Mucosa of stomach (tissue), 1 donor: ENCODE measurements around the gene AGBL4.
"Not testable (repeated sequence)": the region's sequence is repeated elsewhere in the genome, so short reads cannot be mapped to it uniquely, and the experiment has no call there.

Experiments
- H3K27me3 ChIP-seq: one replicate; pipeline ENCODE4 v1.7.0; 2013; ENCODE audit warnings: mild to moderate bottlenecking, low read length; ENCODE audit not compliant: control insufficient read depth, insufficient read depth
- H3K36me3 ChIP-seq: one replicate; pipeline ENCODE4 v1.7.0; 2013; ENCODE audit warnings: low read length; ENCODE audit not compliant: control insufficient read depth, insufficient read depth
- H3K4me1 ChIP-seq: one replicate; pipeline ENCODE4 v1.7.0; 2013; ENCODE audit warnings: mild to moderate bottlenecking, low read length; ENCODE audit not compliant: control insufficient read depth, insufficient read depth
- H3K4me3 ChIP-seq: one replicate; pipeline ENCODE4 v1.7.0; 2013; ENCODE audit warnings: low read length
- H3K9ac ChIP-seq: one replicate; pipeline ENCODE4 v1.7.0; 2013; ENCODE audit warnings: mild to moderate bottlenecking, low read length, moderate library complexity
- H3K9me3 ChIP-seq: one replicate; pipeline ENCODE4 v1.7.0; 2013; ENCODE audit warnings: mild to moderate bottlenecking, low read length, moderate library complexity; ENCODE audit not compliant: control insufficient read depth
- donor health status: Pancreatic carcinoma.

Gene AGBL4

DNA sequence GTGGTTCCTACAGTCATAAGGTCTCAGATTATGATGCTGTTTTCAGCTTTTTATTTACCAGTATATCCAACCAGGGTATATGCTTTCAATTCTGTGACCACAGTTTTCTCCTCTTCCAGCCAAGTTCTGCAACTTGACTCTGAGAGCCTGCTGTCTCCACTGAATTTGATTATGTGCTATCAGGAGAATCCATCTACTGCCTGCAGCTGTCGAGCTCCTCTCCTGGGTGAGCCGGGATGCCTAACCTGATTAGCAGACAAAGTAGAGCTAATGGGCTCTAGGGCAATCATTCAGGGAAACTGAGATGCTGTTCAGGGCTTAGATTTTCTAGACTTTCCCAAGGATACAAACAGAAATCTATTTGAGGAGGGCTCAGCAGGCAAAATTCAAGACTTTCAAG, 975.6 kb downstream of the AGBL4 start:
- Histone ChIP-seq H3K4me3 (no peak overlapping the region), H3K27me3 (no peaks in the 10 kb centered on the region)

DNA sequence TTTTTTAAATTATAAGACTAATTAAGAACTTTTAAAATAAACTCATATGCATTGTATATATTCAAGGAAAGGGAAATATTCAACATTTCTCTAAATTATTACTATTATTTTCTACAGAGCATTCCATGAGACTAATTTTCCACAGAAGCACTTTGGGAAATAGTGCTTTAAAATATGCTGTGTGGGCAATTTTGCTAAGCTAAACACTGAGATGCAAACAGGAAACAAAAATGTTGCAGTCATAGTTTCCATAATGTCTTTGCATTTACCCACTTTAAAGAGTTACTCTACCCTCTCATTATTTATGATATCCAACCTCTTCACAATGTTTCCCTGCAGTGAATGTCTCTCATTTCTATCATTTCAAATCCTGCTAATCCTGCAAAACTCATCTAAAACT, 977.4 kb downstream of the AGBL4 start:
- Histone ChIP-seq H3K4me1 (no peaks in the 10 kb centered on the region), H3K9me3 (no peaks in the 10 kb centered on the region), H3K4me3 (no peak overlapping the region), H3K36me3 (no peaks in the 10 kb centered on the region), H3K9ac (no peak overlapping the region), H3K27me3 (no peaks in the 10 kb centered on the region)

More for the DNA sequence above, 975.6 kb downstream of the AGBL4 start:
- Histone ChIP-seq H3K36me3 (no peaks in the 10 kb centered on the region), H3K4me1 (no peaks in the 10 kb centered on the region), H3K9me3 (no peaks in the 10 kb centered on the region), H3K9ac (no peak overlapping the region)

DNA sequence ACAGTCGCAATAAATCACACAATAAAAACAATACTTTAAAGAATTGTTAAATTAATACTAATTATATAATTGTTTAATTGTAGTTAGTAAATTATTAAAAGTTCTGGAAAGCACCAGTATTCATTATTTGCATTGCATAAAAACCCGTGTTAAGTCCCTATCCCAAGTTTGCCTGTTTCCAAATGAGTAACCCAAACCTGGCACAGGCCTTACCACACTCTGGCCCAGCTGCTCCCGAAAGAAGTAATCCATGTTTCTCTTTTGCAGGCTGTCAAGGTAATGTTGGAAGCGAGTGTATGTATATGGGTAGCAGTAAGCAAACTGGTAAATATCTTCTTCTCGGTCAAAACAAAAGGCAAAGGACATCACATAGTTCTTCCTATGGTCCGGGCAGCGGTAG, 978.4 kb downstream of the AGBL4 start:
- H3K9me3 ChIP-seq = no peaks in the 10 kb centered on the region
- no peak overlapping the region for H3K4me3 ChIP-seq
- H3K4me1 ChIP-seq = no peaks in the 10 kb centered on the region
- H3K27me3 ChIP-seq = no peaks in the 10 kb centered on the region
- no peak overlapping the region for H3K9ac ChIP-seq
- no peaks in the 10 kb centered on the region for H3K36me3 ChIP-seq

DNA sequence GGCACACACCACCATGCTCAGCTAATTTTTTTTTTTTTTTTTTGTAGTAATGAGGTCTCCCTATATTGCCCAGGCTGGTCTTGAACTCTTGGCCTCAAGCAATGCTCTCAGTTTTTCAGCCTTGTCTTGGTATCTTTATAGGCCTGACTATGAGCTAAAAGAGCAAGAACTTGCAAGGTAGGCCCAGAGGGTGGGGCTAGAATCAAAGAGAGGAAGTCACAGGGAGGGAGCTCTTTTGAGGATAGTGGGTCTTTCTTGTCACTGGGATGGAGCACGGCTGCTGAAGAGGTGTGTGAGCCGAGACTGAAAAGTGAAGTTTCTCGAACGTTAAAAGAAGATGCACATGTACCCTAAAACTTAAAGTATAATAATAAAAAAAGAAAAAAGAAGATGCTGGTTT, 987.1 kb downstream of the AGBL4 start:
- H3K4me3 ChIP-seq = no peak overlapping the region
- no peaks in the 10 kb centered on the region for H3K36me3 ChIP-seq

DNA sequence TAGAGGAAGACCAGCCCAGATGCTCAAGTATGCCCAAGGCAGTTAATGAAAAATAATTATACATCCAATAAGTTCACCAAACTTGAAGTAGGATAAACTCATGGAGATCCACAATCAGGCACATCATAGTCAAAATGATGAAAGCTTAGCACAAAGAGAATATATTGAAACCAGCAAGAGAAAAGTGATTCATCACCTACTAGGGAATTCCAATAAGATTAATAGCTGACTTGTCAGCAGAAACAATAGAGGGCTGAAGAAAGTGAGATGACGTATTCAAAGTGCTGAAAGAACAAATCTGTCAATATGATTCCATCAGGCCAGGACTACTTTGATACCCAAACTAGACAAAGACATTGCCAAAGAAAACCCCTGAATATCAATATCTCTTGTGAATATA, 995.4 kb downstream of the AGBL4 start:
- Histone ChIP-seq H3K4me3 (no peak overlapping the region), H3K4me1 (no peaks in the 10 kb centered on the region), H3K9me3 (no peaks in the 10 kb centered on the region), H3K36me3 (no peaks in the 10 kb centered on the region), H3K9ac (no peak overlapping the region), H3K27me3 (no peaks in the 10 kb centered on the region)

More for the DNA sequence above, 987.1 kb downstream of the AGBL4 start:
- Histone ChIP-seq H3K4me1 (no peaks in the 10 kb centered on the region), H3K9me3 (no peaks in the 10 kb centered on the region), H3K9ac (no peak overlapping the region), H3K27me3 (no peaks in the 10 kb centered on the region)

DNA sequence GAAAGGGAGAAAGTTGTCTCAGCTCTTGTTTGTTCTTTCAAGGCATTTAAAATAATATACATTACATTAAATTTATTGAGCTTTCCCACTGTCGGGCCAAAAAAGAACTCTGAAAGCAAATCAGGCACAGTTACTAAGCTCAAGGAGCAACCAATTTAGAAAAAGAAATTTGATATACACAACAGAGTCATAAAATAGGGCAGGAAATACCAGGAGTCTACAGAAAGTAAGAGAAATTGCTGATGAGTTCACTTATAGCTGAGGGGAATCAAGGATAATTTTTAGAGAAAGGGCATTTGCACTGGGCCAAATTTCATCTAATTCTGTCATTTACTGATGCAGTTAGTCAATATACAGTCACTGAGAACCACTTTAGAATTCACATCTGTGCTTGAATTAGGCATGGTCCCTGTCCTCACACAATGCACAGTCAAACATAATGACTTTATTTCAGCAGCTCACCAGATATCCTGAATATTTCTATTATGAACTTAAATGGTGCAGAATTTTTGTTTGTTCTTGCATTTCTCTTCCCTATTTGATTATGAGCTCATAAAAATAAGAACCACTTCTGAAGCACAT, 997.4 kb downstream of the AGBL4 start:
- Histone ChIP-seq H3K4me1 (no peaks in the 10 kb centered on the region), H3K4me3 (no peak overlapping the region), H3K9me3 (no peaks in the 10 kb centered on the region), H3K36me3 (no peaks in the 10 kb centered on the region), H3K27me3 (no peaks in the 10 kb centered on the region), H3K9ac (no peak overlapping the region)

DNA sequence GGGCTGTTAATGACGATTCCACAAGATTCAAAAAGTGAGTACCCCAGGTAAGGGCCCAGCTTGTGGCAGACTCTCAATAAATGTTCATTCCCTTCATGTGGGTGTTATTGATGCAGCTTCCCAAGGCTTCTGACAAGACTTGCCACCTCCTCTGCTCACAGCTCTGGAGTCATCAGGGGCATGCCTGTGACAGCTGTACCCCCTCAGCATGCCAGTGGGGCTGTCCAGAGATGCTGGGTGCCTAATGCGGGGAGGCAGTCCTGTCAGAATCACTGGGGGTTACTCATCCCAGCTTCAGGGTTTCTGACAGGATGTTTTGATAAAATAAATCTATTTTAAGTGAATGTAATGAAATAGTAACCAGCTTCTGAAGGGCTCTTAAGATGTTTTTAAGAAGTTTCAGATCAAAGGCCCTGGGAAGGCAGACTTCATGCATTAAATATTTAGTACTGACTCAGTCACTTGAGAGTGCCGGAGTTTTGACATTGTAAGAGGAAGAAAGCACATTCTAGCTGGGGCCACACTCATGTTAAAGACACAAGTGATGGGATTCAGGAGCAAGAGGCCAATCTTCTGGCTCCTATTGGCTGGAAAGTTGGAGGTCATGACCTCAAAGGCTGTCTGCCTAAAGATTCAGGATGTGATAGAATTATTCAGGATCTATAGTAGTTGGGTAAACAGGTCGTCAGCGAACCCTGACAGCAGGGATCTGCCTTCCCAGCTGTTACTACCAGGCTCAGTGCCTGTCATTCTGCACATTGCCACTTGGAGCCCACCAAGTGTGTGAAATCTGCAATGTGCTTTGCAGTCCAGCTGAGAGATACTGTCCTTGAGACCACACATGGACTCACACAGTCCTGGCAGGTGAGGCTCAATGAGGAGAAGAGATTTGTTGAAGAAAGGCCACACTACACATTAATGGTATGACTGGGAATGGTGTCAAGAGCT, 1007.5 kb downstream of the AGBL4 start:
- H3K4me1 ChIP-seq = no peaks in the 10 kb centered on the region
- no peaks in the 10 kb centered on the region for H3K27me3 ChIP-seq
- no peaks in the 10 kb centered on the region for H3K9me3 ChIP-seq
- no peaks in the 10 kb centered on the region for H3K36me3 ChIP-seq
- no peak overlapping the region for H3K4me3 ChIP-seq
- no peak overlapping the region for H3K9ac ChIP-seq

DNA sequence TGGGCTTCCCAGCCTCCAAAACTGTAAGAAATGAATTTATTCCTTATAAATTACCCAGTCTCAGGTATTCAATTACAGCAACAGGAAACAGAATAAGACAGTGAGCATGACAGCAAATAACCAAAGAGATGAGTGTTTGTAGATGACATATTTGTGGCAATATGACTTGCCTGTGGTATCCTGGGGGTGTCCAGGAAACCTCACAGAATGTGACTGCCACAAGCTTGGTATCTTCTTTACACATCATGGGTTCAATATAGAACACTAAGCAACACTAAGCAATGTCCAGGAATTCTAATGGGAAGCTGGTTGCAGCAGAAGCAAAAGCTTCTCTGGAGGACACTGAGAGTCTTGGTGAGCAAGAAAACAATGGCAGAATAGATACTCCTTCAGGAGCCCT, 1010.7 kb downstream of the AGBL4 start:
- Histone ChIP-seq H3K9ac (no peak overlapping the region), H3K9me3 (no peaks in the 10 kb centered on the region), H3K4me1 (no peaks in the 10 kb centered on the region), H3K27me3 (no peaks in the 10 kb centered on the region), H3K36me3 (no peaks in the 10 kb centered on the region), H3K4me3 (no peak overlapping the region)

DNA sequence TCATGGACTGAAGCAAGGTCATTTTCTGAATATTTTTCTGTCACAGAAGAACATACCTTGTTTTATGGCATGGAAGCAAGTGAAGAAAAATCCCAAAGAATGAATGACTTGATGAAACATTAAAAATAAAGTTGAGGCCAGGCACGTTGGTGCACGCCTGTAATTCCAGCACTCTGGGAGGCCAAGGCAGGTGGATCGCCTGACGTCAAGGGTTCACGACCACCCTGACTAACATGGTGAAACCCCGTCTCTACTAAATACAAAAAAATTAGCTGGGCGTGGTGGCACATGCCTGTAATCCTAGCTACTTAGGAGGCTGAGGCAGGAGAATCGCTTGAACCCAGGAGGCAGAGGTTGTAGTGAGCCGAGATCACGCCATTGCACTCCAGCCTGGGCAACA, 1020.8 kb downstream of the AGBL4 start:
- not testable (repeated sequence) for H3K36me3 ChIP-seq, H3K9ac ChIP-seq, H3K27me3 ChIP-seq, H3K4me1 ChIP-seq, H3K4me3 ChIP-seq, H3K9me3 ChIP-seq

DNA sequence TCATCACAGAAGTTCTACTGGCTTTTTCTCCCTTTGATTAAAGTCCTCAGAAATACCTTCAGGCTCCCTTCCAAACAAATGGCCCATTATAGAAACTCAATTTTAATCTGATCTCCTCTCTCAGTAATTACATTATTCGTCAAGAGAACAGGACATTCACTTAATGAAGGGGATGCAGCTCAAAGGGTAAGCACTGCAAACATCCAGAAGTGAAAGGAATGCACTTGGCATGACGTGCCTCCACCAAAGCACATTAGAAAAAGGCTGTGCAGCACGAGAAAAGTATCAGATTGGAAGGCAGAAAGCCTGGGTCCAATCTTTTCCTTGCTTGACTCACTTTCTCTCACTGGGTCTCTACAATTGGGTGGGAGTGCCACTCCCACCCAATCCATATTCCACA, 1024.4 kb downstream of the AGBL4 start:
- Histone ChIP-seq H3K27me3 (no peaks in the 10 kb centered on the region), H3K36me3 (no peaks in the 10 kb centered on the region), H3K9me3 (no peaks in the 10 kb centered on the region), H3K4me1 (no peaks in the 10 kb centered on the region), H3K4me3 (no peak overlapping the region), H3K9ac (no peak overlapping the region)

DNA sequence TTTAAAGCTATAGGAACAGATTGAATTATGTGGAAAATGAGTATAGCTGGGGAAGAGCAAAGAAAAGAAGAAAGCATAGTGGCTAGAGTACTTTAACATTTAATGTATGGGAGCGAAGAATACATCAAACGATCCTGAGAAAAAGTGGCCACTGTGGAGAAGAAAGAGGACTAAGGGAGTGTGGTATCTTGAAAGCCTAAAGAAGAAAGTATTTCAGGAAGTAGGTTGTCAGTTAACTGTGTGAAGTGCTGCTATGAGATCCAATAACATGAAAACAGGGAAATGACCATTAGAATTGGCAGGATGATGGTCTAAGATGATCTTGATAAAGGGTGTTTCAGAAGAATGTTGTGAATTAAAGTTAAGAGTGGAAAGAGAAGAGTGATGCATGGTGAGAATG, 1027.4 kb downstream of the AGBL4 start:
- H3K27me3 ChIP-seq = no peaks in the 10 kb centered on the region
- H3K9me3 ChIP-seq = no peaks in the 10 kb centered on the region
- no peaks in the 10 kb centered on the region for H3K4me1 ChIP-seq
- no peaks in the 10 kb centered on the region for H3K36me3 ChIP-seq
- H3K4me3 ChIP-seq = no peak overlapping the region
- no peak overlapping the region for H3K9ac ChIP-seq

DNA sequence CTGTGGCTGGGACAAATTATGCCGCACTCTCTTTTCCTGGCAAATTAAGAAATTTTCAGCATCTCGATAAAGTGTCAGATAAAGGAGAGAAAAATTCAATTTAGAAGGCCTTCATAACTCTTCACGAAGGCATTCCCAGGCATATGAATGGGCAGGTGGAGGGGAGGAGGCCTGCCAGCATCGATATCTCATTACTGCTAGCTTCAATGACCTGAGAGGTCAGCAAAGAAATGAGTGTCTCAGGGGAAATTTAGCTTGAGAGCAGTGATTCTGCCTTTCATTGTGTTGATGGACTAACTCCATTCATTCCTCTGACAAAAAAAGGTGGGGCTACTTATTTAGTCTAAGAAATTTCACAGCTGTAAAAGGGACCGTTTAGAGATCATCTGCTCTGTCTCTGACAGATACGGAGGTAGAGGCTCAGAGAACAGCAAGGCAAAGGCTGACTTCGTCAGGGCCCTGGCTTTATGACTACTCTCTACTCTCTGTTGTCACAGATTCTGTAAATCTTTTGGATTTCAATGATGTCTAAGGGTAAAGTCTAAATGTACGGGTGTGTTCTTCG, 1035.0 kb downstream of the AGBL4 start:
- H3K27me3 ChIP-seq = no peaks in the 10 kb centered on the region
- H3K9ac ChIP-seq = no peak overlapping the region
- H3K9me3 ChIP-seq = no peaks in the 10 kb centered on the region
- H3K36me3 ChIP-seq = no peaks in the 10 kb centered on the region
- no peak overlapping the region for H3K4me3 ChIP-seq
- H3K4me1 ChIP-seq = no peaks in the 10 kb centered on the region
